Measurements from ENCODE around the gene ADAMTSL1.
A peak's percentile ranks its signal among the peaks of the same experiment; 100 is the strongest.

ADAMTSL1 gene

DNA sequence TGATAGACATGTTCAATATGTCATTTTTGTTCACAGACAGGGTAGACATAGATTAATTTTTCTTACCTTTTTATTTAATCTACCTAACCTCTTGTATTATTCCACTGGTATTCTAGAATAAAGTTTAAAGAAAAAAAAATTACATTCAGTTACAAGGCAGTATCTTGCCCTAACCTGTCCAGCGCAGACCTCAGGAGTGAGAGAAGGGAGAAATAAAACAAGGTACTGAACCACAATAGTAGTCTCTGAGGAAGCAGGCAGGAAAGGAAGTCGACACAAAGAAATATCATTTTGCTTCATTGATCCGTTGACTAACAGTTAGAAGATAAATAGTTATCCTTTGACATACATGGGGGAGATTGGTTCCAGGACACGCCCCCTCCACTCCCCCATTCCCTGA lies 12.5 kb upstream of the ADAMTSL1 start:
- Histone ChIP-seq H3K9ac (ENCODE audit: low read depth in 1 of 2, low read length in 2 of 2) (no peak overlapping the region), H3K27me3 (ENCODE audit: control insufficient read depth in 1 of 2, insufficient read depth in 2 of 2, low read length in 2 of 2) (no peaks in the 10 kb centered on the region), H3K4me1 (ENCODE audit: control insufficient read depth in 1 of 2, insufficient read depth in 2 of 2, low read length in 2 of 2) (no peaks in the 10 kb centered on the region), H3K36me3 (ENCODE audit: control insufficient read depth in 1 of 2, insufficient read depth in 2 of 2, low read length in 2 of 2) (no peaks in the 10 kb centered on the region), H3K27ac (ENCODE audit: low read depth, low read length) (no peak overlapping the region), H3K4me3 (ENCODE audit: low read depth in 1 of 2, low read length in 2 of 2) (no peak overlapping the region), H3K9me3 (ENCODE audit: control insufficient read depth in 1 of 2, low read length in 2 of 2) (no peaks in the 10 kb centered on the region)

- H3K4me1 ChIP-seq (ENCODE audit: control insufficient read depth in 1 of 2, insufficient read depth in 2 of 2, low read length in 2 of 2) = no peaks in the 10 kb centered on the region
- H3K27me3 ChIP-seq (ENCODE audit: control insufficient read depth in 1 of 2, insufficient read depth in 2 of 2, low read length in 2 of 2) = no peaks in the 10 kb centered on the region
- no peak overlapping the region for H3K27ac ChIP-seq (ENCODE audit: low read depth, low read length)
- no peak overlapping the region for H3K9ac ChIP-seq (ENCODE audit: low read depth in 1 of 2, low read length in 2 of 2)
- no peak overlapping the region for H3K4me3 ChIP-seq (ENCODE audit: low read depth in 1 of 2, low read length in 2 of 2)
- H3K9me3 ChIP-seq (ENCODE audit: control insufficient read depth in 1 of 2, low read length in 2 of 2) = no peaks in the 10 kb centered on the region
- H3K36me3 ChIP-seq (ENCODE audit: control insufficient read depth in 1 of 2, insufficient read depth in 2 of 2, low read length in 2 of 2) = no peaks in the 10 kb centered on the region
These were observed 10.0 kb upstream of the ADAMTSL1 start for GRCh38 chr9:18463991-18464390.

DNA sequence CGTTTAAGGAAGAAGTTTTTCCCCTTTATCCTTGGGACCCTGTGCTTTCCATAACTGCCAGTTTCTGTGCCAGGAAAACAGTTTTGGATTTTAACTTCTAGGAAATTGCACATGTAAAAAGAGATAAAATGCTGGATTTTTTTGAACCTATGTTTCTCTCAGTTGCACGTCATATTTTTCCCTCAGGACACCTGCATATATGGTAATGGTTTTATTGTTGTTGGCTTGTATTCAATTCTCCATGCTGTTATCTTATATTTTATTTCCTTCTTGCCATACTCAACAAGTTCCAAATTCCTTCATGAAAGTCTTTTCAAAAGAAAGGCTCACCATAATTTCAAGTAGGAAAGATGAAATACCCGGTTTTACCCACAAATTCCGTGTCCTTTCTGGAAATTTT lies 7.9 kb upstream of the ADAMTSL1 start:
- Histone ChIP-seq H3K36me3 (ENCODE audit: control insufficient read depth in 1 of 2, insufficient read depth in 2 of 2, low read length in 2 of 2) (no peaks in the 10 kb centered on the region), H3K27ac (ENCODE audit: low read depth, low read length) (no peak overlapping the region), H3K4me3 (ENCODE audit: low read depth in 1 of 2, low read length in 2 of 2) (no peak overlapping the region), H3K4me1 (ENCODE audit: control insufficient read depth in 1 of 2, insufficient read depth in 2 of 2, low read length in 2 of 2) (no peaks in the 10 kb centered on the region), H3K9me3 (ENCODE audit: control insufficient read depth in 1 of 2, low read length in 2 of 2) (peaks cover 0 to 3% of the 10 kb centered on the region in 2 donors), H3K9ac (ENCODE audit: low read depth in 1 of 2, low read length in 2 of 2) (no peak overlapping the region), H3K27me3 (ENCODE audit: control insufficient read depth in 1 of 2, insufficient read depth in 2 of 2, low read length in 2 of 2) (no peaks in the 10 kb centered on the region)

DNA sequence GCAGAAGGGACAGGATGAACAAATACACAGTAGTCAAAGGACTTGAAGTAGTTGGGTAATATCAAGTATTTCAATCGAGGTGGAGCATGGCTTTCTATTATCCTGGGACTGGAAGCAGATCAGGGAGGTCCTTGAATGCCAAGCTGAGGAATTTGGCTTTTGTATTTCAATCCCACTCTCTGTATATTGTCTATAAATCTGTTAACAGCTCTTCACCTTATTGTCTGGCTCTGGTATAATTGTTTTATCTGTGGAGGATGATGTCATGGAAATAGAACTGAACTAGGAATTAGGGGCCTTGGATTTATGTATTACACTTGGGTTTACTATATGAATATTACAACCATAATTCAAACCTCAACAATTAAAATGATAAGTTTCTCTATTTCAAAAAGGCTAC lies 6.3 kb upstream of the ADAMTSL1 start:
- no peaks in the 10 kb centered on the region for H3K36me3 ChIP-seq (ENCODE audit: control insufficient read depth in 1 of 2, insufficient read depth in 2 of 2, low read length in 2 of 2)
- H3K4me1 ChIP-seq (ENCODE audit: control insufficient read depth in 1 of 2, insufficient read depth in 2 of 2, low read length in 2 of 2) = no peaks in the 10 kb centered on the region
- H3K27ac ChIP-seq (ENCODE audit: low read depth, low read length) = no peak overlapping the region
- H3K27me3 ChIP-seq (ENCODE audit: control insufficient read depth in 1 of 2, insufficient read depth in 2 of 2, low read length in 2 of 2) = no peaks in the 10 kb centered on the region
- peaks cover 0 to 3% of the 10 kb centered on the region in 2 donors for H3K9me3 ChIP-seq (ENCODE audit: control insufficient read depth in 1 of 2, low read length in 2 of 2)
- H3K9ac ChIP-seq (ENCODE audit: low read depth in 1 of 2, low read length in 2 of 2) = no peak overlapping the region
- no peak overlapping the region for H3K4me3 ChIP-seq (ENCODE audit: low read depth in 1 of 2, low read length in 2 of 2)

DNA sequence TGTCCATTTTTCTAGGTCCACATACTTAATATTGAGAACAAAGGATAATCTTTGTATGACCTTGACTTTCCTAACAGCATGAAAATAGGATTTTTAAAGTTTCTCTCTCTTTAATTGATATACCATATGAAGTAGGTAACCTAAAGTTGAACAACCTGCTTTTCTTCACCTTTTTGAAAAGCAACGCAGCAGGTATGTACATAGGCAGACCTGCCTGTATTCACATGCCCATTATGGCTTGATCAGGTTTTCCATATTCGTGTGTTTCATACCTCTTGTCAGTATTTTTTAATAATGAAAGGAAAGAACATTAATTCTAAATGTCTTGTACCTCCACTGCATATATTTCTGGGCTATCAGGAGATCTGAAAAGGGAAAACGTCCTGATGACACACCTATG lies 1.5 kb upstream of the ADAMTSL1 start:
- H3K27ac ChIP-seq (ENCODE audit: low read depth, low read length) = no peak overlapping the region
- H3K9ac ChIP-seq (ENCODE audit: low read depth in 1 of 2, low read length in 2 of 2) = no peak overlapping the region
- peaks cover 0 to 13% of the 10 kb centered on the region in 2 donors for H3K4me1 ChIP-seq (ENCODE audit: control insufficient read depth in 1 of 2, insufficient read depth in 2 of 2, low read length in 2 of 2)
- peaks cover 3 to 9% of the 10 kb centered on the region in 2 donors for H3K27me3 ChIP-seq (ENCODE audit: control insufficient read depth in 1 of 2, insufficient read depth in 2 of 2, low read length in 2 of 2)
- peaks cover 0 to 3% of the 10 kb centered on the region in 2 donors for H3K9me3 ChIP-seq (ENCODE audit: control insufficient read depth in 1 of 2, low read length in 2 of 2)
- no peaks in the 10 kb centered on the region for H3K36me3 ChIP-seq (ENCODE audit: control insufficient read depth in 1 of 2, insufficient read depth in 2 of 2, low read length in 2 of 2)
- H3K4me3 ChIP-seq (ENCODE audit: low read depth in 1 of 2, low read length in 2 of 2) = no peak overlapping the region

GRCh38 chr9:18472841-18473251 lies 1.1 kb upstream of the ADAMTSL1 start:
- H3K27me3 ChIP-seq (ENCODE audit: control insufficient read depth in 1 of 2, insufficient read depth in 2 of 2, low read length in 2 of 2) = peaks cover 3 to 9% of the 10 kb centered on the region in 2 donors

DNA sequence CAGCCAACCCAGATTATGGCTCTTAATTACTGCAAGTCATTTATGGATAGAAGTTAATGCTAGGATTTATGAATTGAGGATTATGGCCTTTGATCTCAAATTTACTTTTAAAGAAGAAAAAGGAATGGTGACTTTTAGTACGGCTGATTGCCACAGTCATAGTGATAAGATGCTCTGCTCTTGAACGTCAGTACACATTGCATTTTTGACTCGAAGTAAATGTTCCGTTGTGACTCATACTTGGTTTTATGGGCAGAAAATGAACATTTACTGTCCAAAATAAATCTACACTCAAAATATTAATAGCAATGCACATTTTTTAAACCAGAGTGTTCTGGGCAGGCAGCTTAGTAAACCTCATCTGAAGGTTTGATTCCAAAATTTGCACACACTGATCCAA lies 830 bp downstream of the ADAMTSL1 start:
- Histone ChIP-seq H3K36me3 (ENCODE audit: control insufficient read depth in 1 of 2, insufficient read depth in 2 of 2, low read length in 2 of 2) (no peaks in the 10 kb centered on the region), H3K27ac (ENCODE audit: low read depth, low read length) (no peak overlapping the region), H3K4me3 (ENCODE audit: low read depth in 1 of 2, low read length in 2 of 2) (peak overlapping the region; percentile 51 to 53), H3K4me1 (ENCODE audit: control insufficient read depth in 1 of 2, insufficient read depth in 2 of 2, low read length in 2 of 2) (peaks cover 0 to 13% of the 10 kb centered on the region in 2 donors), H3K9ac (ENCODE audit: low read depth in 1 of 2, low read length in 2 of 2) (no peak overlapping the region), H3K9me3 (ENCODE audit: control insufficient read depth in 1 of 2, low read length in 2 of 2) (no peaks in the 10 kb centered on the region), H3K27me3 (ENCODE audit: control insufficient read depth in 1 of 2, insufficient read depth in 2 of 2, low read length in 2 of 2) (peaks cover 3 to 9% of the 10 kb centered on the region in 2 donors)

More at GRCh38 chr9:18472841-18473251, 1.1 kb upstream of the ADAMTSL1 start:
- peaks cover 0 to 3% of the 10 kb centered on the region in 2 donors for H3K9me3 ChIP-seq (ENCODE audit: control insufficient read depth in 1 of 2, low read length in 2 of 2)
- no peak overlapping the region for H3K4me3 ChIP-seq (ENCODE audit: low read depth in 1 of 2, low read length in 2 of 2)
- peaks cover 0 to 13% of the 10 kb centered on the region in 2 donors for H3K4me1 ChIP-seq (ENCODE audit: control insufficient read depth in 1 of 2, insufficient read depth in 2 of 2, low read length in 2 of 2)
- H3K36me3 ChIP-seq (ENCODE audit: control insufficient read depth in 1 of 2, insufficient read depth in 2 of 2, low read length in 2 of 2) = no peaks in the 10 kb centered on the region
- no peak overlapping the region for H3K9ac ChIP-seq (ENCODE audit: low read depth in 1 of 2, low read length in 2 of 2)
- no peak overlapping the region for H3K27ac ChIP-seq (ENCODE audit: low read depth, low read length)

- Histone ChIP-seq H3K36me3 (ENCODE audit: control insufficient read depth in 1 of 2, insufficient read depth in 2 of 2, low read length in 2 of 2) (no peaks in the 10 kb centered on the region), H3K27ac (ENCODE audit: low read depth, low read length) (no peak overlapping the region), H3K4me1 (ENCODE audit: control insufficient read depth in 1 of 2, insufficient read depth in 2 of 2, low read length in 2 of 2) (peaks cover 0 to 13% of the 10 kb centered on the region in 2 donors), H3K4me3 (ENCODE audit: low read depth in 1 of 2, low read length in 2 of 2) (no peak overlapping the region), H3K27me3 (ENCODE audit: control insufficient read depth in 1 of 2, insufficient read depth in 2 of 2, low read length in 2 of 2) (peaks cover 3 to 9% of the 10 kb centered on the region in 2 donors), H3K9me3 (ENCODE audit: control insufficient read depth in 1 of 2, low read length in 2 of 2) (no peaks in the 10 kb centered on the region), H3K9ac (ENCODE audit: low read depth in 1 of 2, low read length in 2 of 2) (no peak overlapping the region)
These were observed 3.2 kb downstream of the ADAMTSL1 start for GRCh38 chr9:18477121-18477660.

DNA sequence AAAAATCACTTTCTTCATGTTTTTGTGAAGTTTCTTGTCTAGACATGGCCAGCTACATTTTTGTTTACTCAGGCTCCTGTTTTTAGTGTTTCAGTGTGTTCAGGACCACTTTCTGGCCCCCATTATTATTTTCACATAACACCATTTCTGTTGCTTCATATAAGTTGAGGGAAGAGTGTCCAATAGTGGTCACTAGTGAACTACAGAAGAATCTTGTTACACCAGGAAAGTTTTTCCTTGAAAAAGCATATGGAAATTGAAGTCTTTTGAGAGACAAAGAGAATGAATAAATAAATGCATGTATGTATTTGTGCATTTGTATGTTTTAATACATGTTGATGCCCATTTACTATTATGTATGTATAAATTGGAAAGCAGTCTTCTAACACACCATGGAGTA lies 3.8 kb downstream of the ADAMTSL1 start:
- H3K36me3 ChIP-seq (ENCODE audit: control insufficient read depth in 1 of 2, insufficient read depth in 2 of 2, low read length in 2 of 2) = no peaks in the 10 kb centered on the region
- H3K27me3 ChIP-seq (ENCODE audit: control insufficient read depth in 1 of 2, insufficient read depth in 2 of 2, low read length in 2 of 2) = peaks cover 3 to 9% of the 10 kb centered on the region in 2 donors
- H3K9ac ChIP-seq (ENCODE audit: low read depth in 1 of 2, low read length in 2 of 2) = no peak overlapping the region
- H3K9me3 ChIP-seq (ENCODE audit: control insufficient read depth in 1 of 2, low read length in 2 of 2) = no peaks in the 10 kb centered on the region
- H3K4me1 ChIP-seq (ENCODE audit: control insufficient read depth in 1 of 2, insufficient read depth in 2 of 2, low read length in 2 of 2) = peaks cover 0 to 13% of the 10 kb centered on the region in 2 donors
- H3K27ac ChIP-seq (ENCODE audit: low read depth, low read length) = no peak overlapping the region
- no peak overlapping the region for H3K4me3 ChIP-seq (ENCODE audit: low read depth in 1 of 2, low read length in 2 of 2)

GRCh38 chr9:18478501-18479361 lies 4.8 kb downstream of the ADAMTSL1 start:
- peaks cover under 1 to 5% of the 10 kb centered on the region in 2 donors for H3K27me3 ChIP-seq (ENCODE audit: control insufficient read depth in 1 of 2, insufficient read depth in 2 of 2, low read length in 2 of 2)
- no peak overlapping the region for H3K27ac ChIP-seq (ENCODE audit: low read depth, low read length)
- H3K9me3 ChIP-seq (ENCODE audit: control insufficient read depth in 1 of 2, low read length in 2 of 2) = no peaks in the 10 kb centered on the region
- H3K9ac ChIP-seq (ENCODE audit: low read depth in 1 of 2, low read length in 2 of 2) = no peak overlapping the region
- no peak overlapping the region for H3K4me3 ChIP-seq (ENCODE audit: low read depth in 1 of 2, low read length in 2 of 2)
- H3K36me3 ChIP-seq (ENCODE audit: control insufficient read depth in 1 of 2, insufficient read depth in 2 of 2, low read length in 2 of 2) = no peaks in the 10 kb centered on the region
- H3K4me1 ChIP-seq (ENCODE audit: control insufficient read depth in 1 of 2, insufficient read depth in 2 of 2, low read length in 2 of 2) = peaks cover 0 to 10% of the 10 kb centered on the region in 2 donors

Data from duodenal mucosa (tissue), 2 donors.